HCT116 (cell line): Measurements from ENCODE around the gene PKNOX2. TPM values are rescaled to one million over a fixed set of nuclear protein-coding genes. Genes with fewer than 3 reads are reported as not detected.

Experiments used
- ATAC-seq: fragments of 200-7000 bp; cut with Tn5 transposase; 2 replicates; pipeline ENCODE4 v1.9.1; 2020; ENCODE audit warnings: mild to moderate bottlenecking, moderate library complexity
- BruUV-seq: library from RNA; stranded (reverse); fragments of 400-500 nt; replicated peaks from 2 replicates; lab custom pipeline; 2021; lab: Mats Ljungman, UMichigan
- CTCF ChIA-PET: fragments of 300-600 bp; sonication (Branson Sonifier 250); formaldehyde crosslinking; loops from one replicate; lab custom pipeline; 2021; ENCODE audit warnings: antibody characterized with exemption; lab: Charles Lee
- POLR2A ChIA-PET: fragments of 300-600, 350-600 bp; sonication (Branson Sonifier 250); formaldehyde crosslinking; loops from one replicate; lab custom pipeline; 2021; ENCODE audit warnings: antibody characterized with exemption; lab: Charles Lee
- RAD21 ChIA-PET, 2 experiments: fragments of 300-600 bp; sonication (Branson Sonifier 250); formaldehyde crosslinking; loops; one replicate each; lab custom pipeline; 2023; ENCODE audit warnings: low total read pairs in 2 of 2; ENCODE audit not compliant: uncharacterized antibody in 2 of 2, unreplicated experiment in 2 of 2, low non-redundant PET in 1 of 2; lab: Charles Lee
- DNase-seq: peaks from one replicate; pipeline ENCODE4 v3.0.0-alpha.2; 2010; ENCODE audit warnings: low read depth, low spot score
- H2AFZ ChIP-seq: fragments of 200-600 bp; shearing (Covaris generic), sonication (generic); 2 replicates; pipeline ENCODE4 v1.6.1; 2017; ENCODE audit warnings: low read depth, mixed run types, mixed read lengths, antibody characterized with exemption, low read length; ENCODE audit not compliant: poor library complexity, severe bottlenecking
- H3K27ac ChIP-seq: 2 replicates; pipeline ENCODE4 v1.5.1; 2012; ENCODE audit warnings: low read depth, low read length
- H3K27me3 ChIP-seq: fragments of 200-600 bp; sonication (generic); 2 replicates; pipeline ENCODE4 v1.6.1; 2016; ENCODE audit warnings: mixed run types, low read length, mixed read lengths; ENCODE audit not compliant: insufficient read depth
- H3K36me3 ChIP-seq, 2 experiments: fragments of 200-500 bp in 1 of 2; fragments of 200-600 bp in 1 of 2; sonication (Bioruptor generic) in 1 of 2; sonication (generic) in 1 of 2; 2 replicates each; pipeline versions ENCODE4 v1.5.1 to v1.6.1; 2014 to 2016; ENCODE audit warnings: low read length in 2 of 2, inconsistent platforms in 1 of 2, mixed read lengths in 1 of 2, mixed run types in 1 of 2; ENCODE audit not compliant: insufficient read depth in 2 of 2, control insufficient read depth in 1 of 2
- H3K4me1 ChIP-seq, 2 experiments: fragments of 200-600 bp in 1 of 2; sonication (generic) in 1 of 2; 2 replicates each; pipeline versions ENCODE4 v1.5.1 to v1.6.1; 2012 to 2017; ENCODE audit warnings: low read length in 2 of 2, inconsistent platforms in 1 of 2, mild to moderate bottlenecking in 1 of 2, mixed read lengths in 1 of 2, mixed run types in 1 of 2, moderate library complexity in 1 of 2; ENCODE audit not compliant: insufficient read depth in 2 of 2, control insufficient read depth in 1 of 2
- H3K4me2 ChIP-seq: fragments of 200-600 bp; sonication (generic); 2 replicates; pipeline ENCODE4 v1.6.1; 2017; ENCODE audit warnings: mixed run types, low read length, mixed read lengths
- H3K4me3 ChIP-seq, 2 experiments: fragments of 200-600 bp in 1 of 2; sonication (generic) in 1 of 2; replicated peaks in 1 of 2; 2 replicates each; pipeline ENCODE4 v1.5.1; 2011 to 2016; ENCODE audit warnings: low read length in 2 of 2, control low read depth in 1 of 2, low read depth in 1 of 2, mild to moderate bottlenecking in 1 of 2, mixed read lengths in 1 of 2, mixed run types in 1 of 2
- H3K79me2 ChIP-seq: fragments of 200-600 bp; sonication (generic); 2 replicates; pipeline ENCODE4 v1.6.1; 2017; ENCODE audit warnings: mild to moderate bottlenecking, mixed run types, low read length, moderate library complexity, mixed read lengths; ENCODE audit not compliant: insufficient read depth
- H3K9ac ChIP-seq: fragments of 200-600 bp; sonication (generic); 2 replicates; pipeline ENCODE4 v1.6.1; 2016; ENCODE audit warnings: low read length, mixed read lengths
- H3K9me2 ChIP-seq: fragments of 200-600 bp; sonication (generic), shearing (Covaris generic); 2 replicates; pipeline ENCODE4 v1.6.1; 2017; ENCODE audit warnings: mixed run types, mild to moderate bottlenecking, moderate library complexity; ENCODE audit not compliant: insufficient read depth
- H3K9me3 ChIP-seq, 2 experiments: fragments of 200-500 bp in 1 of 2; fragments of 200-600 bp in 1 of 2; sonication (Bioruptor generic) in 1 of 2; sonication (generic) in 1 of 2; 2 replicates each; pipeline ENCODE4 v1.6.1; 2014 to 2017; ENCODE audit warnings: low read length in 2 of 2, mixed read lengths in 2 of 2, inconsistent platforms in 1 of 2, low read depth in 1 of 2, mild to moderate bottlenecking in 1 of 2, mixed run types in 1 of 2, moderate library complexity in 1 of 2; ENCODE audit not compliant: control insufficient read depth in 1 of 2, insufficient read depth in 1 of 2
- H4K20me1 ChIP-seq: fragments of 200-600 bp; sonication (generic), shearing (Covaris generic); 2 replicates; pipeline ENCODE4 v1.6.1; 2017; ENCODE audit warnings: mixed run types, mild to moderate bottlenecking, moderate library complexity; ENCODE audit not compliant: insufficient read depth
- ATF3 ChIP-seq: IDR thresholded peaks from 2 replicates; pipeline ENCODE4 v1.6.1; 2012
- CBX3 ChIP-seq: IDR thresholded peaks from 2 replicates; pipeline ENCODE4 v1.6.1; 2012; ENCODE audit warnings: low read depth
- CEBPB ChIP-seq: IDR thresholded peaks from 2 replicates; pipeline ENCODE4 v1.6.1; 2012; ENCODE audit warnings: low read depth
- CTCF ChIP-seq, 3 experiments: fragments of 200-600 bp in 1 of 3; sonication (generic) in 1 of 3; IDR thresholded peaks in 2 of 3; conservative IDR thresholded peaks in 1 of 3; 2 replicates each; pipeline ENCODE4 v1.5.1; 2012 to 2017; ENCODE audit warnings: low read depth in 2 of 3, low read length in 2 of 3, antibody characterized with exemption in 1 of 3, borderline replicate concordance in 1 of 3, control low read depth in 1 of 3, mild to moderate bottlenecking in 1 of 3, mixed read lengths in 1 of 3, mixed run types in 1 of 3, moderate library complexity in 1 of 3; ENCODE audit not compliant: insufficient read depth in 1 of 3
- EGR1 ChIP-seq: IDR thresholded peaks from 2 replicates; pipeline ENCODE4 v1.6.1; 2012; ENCODE audit warnings: low read depth
- ELF1 ChIP-seq: IDR thresholded peaks from 2 replicates; pipeline ENCODE4 v1.6.1; 2012; ENCODE audit warnings: low read depth, borderline replicate concordance
- EZH2 ChIP-seq: fragments of 200-600 bp; sonication (generic); IDR thresholded peaks from 2 replicates; pipeline ENCODE4 v1.6.1; 2017; ENCODE audit warnings: antibody characterized with exemption, mixed run types
- EZH2phosphoT487 ChIP-seq: fragments of 200-600 bp; IDR thresholded peaks from 2 replicates; pipeline ENCODE4 v1.6.1; 2018; ENCODE audit warnings: antibody characterized with exemption, borderline replicate concordance
- JUND ChIP-seq: IDR thresholded peaks from 2 replicates; pipeline ENCODE4 v1.6.1; 2012
- POLR2A ChIP-seq: IDR thresholded peaks from 2 replicates; pipeline ENCODE4 v1.7.0; 2011; ENCODE audit warnings: borderline replicate concordance; ENCODE audit not compliant: insufficient read depth, insufficient read length; ENCODE audit errors: extremely low read depth
- POLR2AphosphoS5 ChIP-seq: IDR thresholded peaks from 2 replicates; pipeline ENCODE4 v1.6.1; 2011; ENCODE audit warnings: mild to moderate bottlenecking, low read depth, low read length, moderate library complexity
- RAD21 ChIP-seq: IDR thresholded peaks from 2 replicates; pipeline ENCODE4 v1.6.1; 2012; ENCODE audit warnings: low read depth, mild to moderate bottlenecking
- REST ChIP-seq: IDR thresholded peaks from 2 replicates; pipeline ENCODE4 v1.6.1; 2012; ENCODE audit warnings: low read depth
- SP1 ChIP-seq: IDR thresholded peaks from 2 replicates; pipeline ENCODE4 v1.6.1; 2012; ENCODE audit warnings: low read depth
- SRF ChIP-seq: IDR thresholded peaks from 2 replicates; pipeline ENCODE4 v1.6.1; 2012; ENCODE audit warnings: low read depth
- TCF7L2 ChIP-seq: IDR thresholded peaks from 2 replicates; pipeline ENCODE4 v1.7.0; 2011; ENCODE audit warnings: borderline replicate concordance, inconsistent platforms; ENCODE audit not compliant: insufficient read depth, insufficient read length; ENCODE audit errors: extremely low read depth
- YY1 ChIP-seq: IDR thresholded peaks from 2 replicates; pipeline ENCODE4 v1.6.1; 2011; ENCODE audit warnings: low read length, low read depth, moderate library complexity, mild to moderate bottlenecking; ENCODE audit not compliant: insufficient replicate concordance; ENCODE audit errors: extremely low read depth
- ZBTB33 ChIP-seq: IDR thresholded peaks from 2 replicates; pipeline ENCODE4 v1.6.1; 2011; ENCODE audit warnings: mild to moderate bottlenecking, low read length, moderate library complexity; ENCODE audit not compliant: insufficient replicate concordance; ENCODE audit errors: extremely low read depth
- ZFX ChIP-seq: fragments of 450-650 bp; IDR thresholded peaks from 2 replicates; pipeline ENCODE4 v1.6.1; 2017
- ZNF274 ChIP-seq: fragments of 200-500 bp; sonication (Bioruptor generic); IDR thresholded peaks from 2 replicates; pipeline ENCODE4 v1.6.1; 2014; ENCODE audit warnings: mild to moderate bottlenecking, low read depth, low read length, inconsistent platforms
- intact Hi-C: fragments of 100-400 bp; cut with micrococcal nuclease; formaldehyde crosslinking; loops from 2 replicates; pipeline ENCODE4 v1.10.0; 2022
- total RNA-seq: library from RNA; stranded (reverse); gene quantifications from one replicate; pipeline ENCODE4 v1.2.1, GENCODE V29; 2021; ENCODE audit not compliant: unreplicated experiment

The PKNOX2 gene
- total RNA-seq, 1 experiment from 2014 or later = 0.20 TPM

GRCh38 chr11:125271483-125272091, 107.0 kb downstream of the PKNOX2 start:
- no peak overlapping the region for H3K27ac ChIP-seq
- H3K4me3 ChIP-seq = no peak overlapping the region
- no peak overlapping the region for H3K4me2 ChIP-seq
- H4K20me1 ChIP-seq = no peaks in the 10 kb centered on the region
- H3K4me1 ChIP-seq = no peaks in the 10 kb centered on the region
- no peaks in the 10 kb centered on the region for H3K79me2 ChIP-seq
- TF ChIP-seq ATF3 = no peak
- no peak for TF ChIP-seq POLR2AphosphoS5
- TF ChIP-seq ZBTB33 = no peak
- no peak for TF ChIP-seq ZFX
- TF ChIP-seq CEBPB = no peak
- TF ChIP-seq RAD21 = no peak
- no peak for TF ChIP-seq EZH2phosphoT487
- TF ChIP-seq ELF1 = no peak
- no peak for TF ChIP-seq EZH2
- TF ChIP-seq YY1 = no peak
- TF ChIP-seq CTCF (IDR thresholded peaks at IDR 0.05 in 2 of 3, conservative IDR thresholded peaks at IDR 0.05 in 1 of 3; ENCODE audit: borderline replicate concordance in 1 of 3, insufficient read depth in 1 of 3, low read depth in 2 of 3, low read length in 2 of 3) = no peak
- TF ChIP-seq JUND = no peak
- TF ChIP-seq REST = no peak
- TF ChIP-seq CBX3 = no peak
- TF ChIP-seq SP1 = no peak
- no peak for TF ChIP-seq POLR2A
- TF ChIP-seq SRF = no peak
- no peak for TF ChIP-seq ZNF274
- no peak for TF ChIP-seq EGR1
- no peak for TF ChIP-seq TCF7L2
- CTCF ChIA-PET = no interaction called here
- ATAC-seq (no peak), DNase-seq (no peak)
- POLR2A ChIA-PET = interaction anchor here (0.7 kb wide), 1 partner anchor 622 kb away, joined by 3 read pairs; no protein-coding TSS in a partner anchor
- no peak overlapping the region for H2AFZ ChIP-seq
- intact Hi-C loops = no loop called here
- RAD21 ChIA-PET = no interaction called here
- H3K27me3 ChIP-seq = peaks cover 15% of the 10 kb centered on the region; the same call in 1 of the 2 replicates
- no peaks in the 10 kb centered on the region for H3K9me2 ChIP-seq
- BruUV-seq = no TSS peak
- H3K9me3 ChIP-seq = no peaks in the 10 kb centered on the region
- H3K36me3 ChIP-seq = no peaks in the 10 kb centered on the region
- H3K9ac ChIP-seq = no peak overlapping the region
